ENCODE measurements around the gene ONECUT3.

Gene ONECUT3

DNA sequence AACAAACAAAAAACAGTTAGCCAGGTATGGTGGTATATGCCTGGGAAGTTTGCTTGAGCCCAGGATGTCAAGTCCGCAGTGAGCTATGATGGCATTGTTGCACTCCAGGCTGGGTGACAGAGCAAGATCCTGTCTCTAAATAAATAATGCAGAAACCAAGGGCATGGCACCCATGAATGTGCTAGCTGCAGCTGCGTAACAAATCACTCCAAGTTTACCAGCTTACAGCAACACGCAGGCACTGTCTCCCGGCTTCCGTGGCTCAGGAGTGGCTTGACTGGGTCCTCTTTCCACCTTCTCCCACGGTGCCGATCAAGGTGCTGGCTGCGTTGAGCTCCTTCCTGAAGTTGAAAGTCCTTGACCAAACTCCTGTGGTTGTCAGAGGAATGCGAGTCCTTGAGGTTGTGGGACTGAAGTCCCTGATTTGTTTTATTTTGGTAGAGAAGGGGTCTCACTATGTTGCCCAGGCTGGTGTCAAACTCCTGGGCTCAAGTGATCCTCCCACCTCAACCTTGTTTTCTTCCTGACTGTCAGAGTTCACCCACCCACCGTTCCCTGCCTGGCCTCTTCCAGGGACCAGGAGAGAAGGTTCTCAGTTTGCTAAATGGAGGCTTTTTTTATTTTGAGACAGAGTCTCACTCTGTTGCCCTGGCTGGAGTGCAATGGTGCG, 13.2 kb upstream of the ONECUT3 start:
- Histone ChIP-seq H3K4me2 (ENCODE audit: low read depth, low read length, poor library complexity, severe bottlenecking) (no peak overlapping the region), H3K79me2 (ENCODE audit: insufficient read depth, low read length) (no peaks in the 10 kb centered on the region), H2AFZ (ENCODE audit: low read length) (no peak overlapping the region), H3K36me3 (ENCODE audit: insufficient read depth, low read length) (no peaks in the 10 kb centered on the region), H3F3A (ENCODE audit: low read depth) (no peaks in the 10 kb centered on the region), H3K27me3 (ENCODE audit: insufficient read depth, low read length, poor library complexity, severe bottlenecking) (no peaks in the 10 kb centered on the region), H4K20me1 (ENCODE audit: insufficient read depth, low read length, poor library complexity, severe bottlenecking) (no peaks in the 10 kb centered on the region), H3K9ac (ENCODE audit: low read depth, low read length, poor library complexity, severe bottlenecking) (no peak overlapping the region), H3K4me1 (ENCODE audit: insufficient read depth, low read length, poor library complexity, severe bottlenecking) (peaks cover 4% of the 10 kb centered on the region), H3K9me2 (replicated peaks; ENCODE audit: low read depth, low read length) (no peaks in the 10 kb centered on the region), H3K9me3 (ENCODE audit: insufficient read depth, low read depth, low read length) (no peaks in the 10 kb centered on the region), H3K4me3 (ENCODE audit: low read length, poor library complexity, severe bottlenecking) (no peak overlapping the region)
- TF ChIP-seq, protein P1, sequence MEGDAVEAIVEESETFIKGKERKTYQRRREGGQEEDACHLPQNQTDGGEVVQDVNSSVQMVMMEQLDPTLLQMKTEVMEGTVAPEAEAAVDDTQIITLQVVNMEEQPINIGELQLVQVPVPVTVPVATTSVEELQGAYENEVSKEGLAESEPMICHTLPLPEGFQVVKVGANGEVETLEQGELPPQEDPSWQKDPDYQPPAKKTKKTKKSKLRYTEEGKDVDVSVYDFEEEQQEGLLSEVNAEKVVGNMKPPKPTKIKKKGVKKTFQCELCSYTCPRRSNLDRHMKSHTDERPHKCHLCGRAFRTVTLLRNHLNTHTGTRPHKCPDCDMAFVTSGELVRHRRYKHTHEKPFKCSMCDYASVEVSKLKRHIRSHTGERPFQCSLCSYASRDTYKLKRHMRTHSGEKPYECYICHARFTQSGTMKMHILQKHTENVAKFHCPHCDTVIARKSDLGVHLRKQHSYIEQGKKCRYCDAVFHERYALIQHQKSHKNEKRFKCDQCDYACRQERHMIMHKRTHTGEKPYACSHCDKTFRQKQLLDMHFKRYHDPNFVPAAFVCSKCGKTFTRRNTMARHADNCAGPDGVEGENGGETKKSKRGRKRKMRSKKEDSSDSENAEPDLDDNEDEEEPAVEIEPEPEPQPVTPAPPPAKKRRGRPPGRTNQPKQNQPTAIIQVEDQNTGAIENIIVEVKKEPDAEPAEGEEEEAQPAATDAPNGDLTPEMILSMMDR (conservative IDR thresholded peaks at IDR 0.05; ENCODE audit: low read length) = no peak
- TF ChIP-seq EZH2phosphoT487 (IDR thresholded peaks at IDR 0.05; ENCODE audit: borderline replicate concordance) = no peak

DNA sequence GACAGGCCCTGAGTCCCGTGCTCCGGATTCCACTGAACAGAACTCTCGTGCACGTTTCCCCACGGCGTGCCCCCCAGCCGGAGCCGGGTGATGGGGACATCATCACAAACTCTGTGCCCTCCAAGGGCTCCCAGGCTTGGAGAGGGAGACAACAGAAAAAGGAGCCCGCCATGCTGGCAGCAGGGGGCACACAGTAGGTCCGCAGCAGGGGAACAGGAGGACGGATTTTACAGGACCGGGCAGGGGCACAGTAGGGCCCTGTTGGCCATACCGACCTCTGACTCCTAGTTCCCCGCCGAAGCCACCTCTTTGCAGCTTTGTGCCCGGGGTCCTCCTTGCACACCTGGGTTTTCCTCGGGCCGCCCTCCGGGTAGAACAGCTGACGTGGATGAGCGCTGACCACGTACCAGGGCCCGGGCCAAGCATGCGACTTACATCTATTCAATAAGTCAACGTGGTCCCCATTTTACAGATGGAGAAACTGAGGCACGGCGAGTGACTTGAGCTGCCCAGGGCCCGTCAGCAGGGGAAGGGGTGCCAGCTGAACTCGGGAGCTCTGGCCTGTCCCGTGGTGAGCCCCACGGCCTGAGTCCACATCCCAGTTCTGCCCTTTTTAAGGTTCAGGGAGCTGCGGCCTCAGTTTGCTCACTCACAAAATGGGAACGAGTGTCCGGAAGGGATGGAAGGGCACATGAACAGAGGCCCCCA, 10.2 kb upstream of the ONECUT3 start:
- Histone ChIP-seq H2AFZ (ENCODE audit: low read length) (no peak overlapping the region), H3K27me3 (ENCODE audit: insufficient read depth, low read length, poor library complexity, severe bottlenecking) (no peaks in the 10 kb centered on the region), H3K4me1 (ENCODE audit: insufficient read depth, low read length, poor library complexity, severe bottlenecking) (peaks cover 13% of the 10 kb centered on the region)

DNA sequence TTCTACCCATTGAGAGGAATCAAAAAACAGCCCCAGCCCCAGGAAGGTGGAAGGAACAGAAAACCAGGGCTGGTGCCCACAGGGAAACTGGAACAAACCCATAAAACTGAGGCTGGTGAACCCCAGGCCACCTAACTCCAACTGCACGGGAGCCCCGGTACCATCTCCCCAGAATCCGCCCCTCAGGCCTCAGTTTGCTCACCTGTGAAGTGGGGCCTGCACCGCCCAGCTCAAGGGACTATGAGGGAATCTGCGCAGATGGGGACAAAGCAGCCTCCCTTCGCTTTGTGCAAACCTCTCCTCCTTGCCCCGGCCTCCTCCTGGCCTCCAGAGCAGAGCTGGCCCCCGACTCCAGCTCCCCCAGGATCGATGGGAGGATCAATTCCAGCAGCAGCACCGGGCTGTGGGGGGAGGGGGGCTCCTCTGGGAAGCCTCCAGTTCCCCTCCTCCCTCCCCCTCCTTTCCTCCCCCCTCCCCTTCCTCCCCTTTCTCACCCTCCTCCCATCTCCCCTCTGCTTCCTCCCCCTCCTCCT, 9.1 kb upstream of the ONECUT3 start:
- H3K4me1 ChIP-seq (ENCODE audit: insufficient read depth, low read length, poor library complexity, severe bottlenecking) = peaks cover 13% of the 10 kb centered on the region
- no peak overlapping the region for H3K9ac ChIP-seq (ENCODE audit: low read depth, low read length, poor library complexity, severe bottlenecking)
- no peaks in the 10 kb centered on the region for H3K9me2 ChIP-seq (replicated peaks; ENCODE audit: low read depth, low read length)
- no peak overlapping the region for H3K4me3 ChIP-seq (ENCODE audit: low read length, poor library complexity, severe bottlenecking)
- H3K27me3 ChIP-seq (ENCODE audit: insufficient read depth, low read length, poor library complexity, severe bottlenecking) = no peaks in the 10 kb centered on the region
- no peak overlapping the region for H3K4me2 ChIP-seq (ENCODE audit: low read depth, low read length, poor library complexity, severe bottlenecking)
- H3K36me3 ChIP-seq (ENCODE audit: insufficient read depth, low read length) = no peaks in the 10 kb centered on the region
- TF ChIP-seq, protein P1 (conservative IDR thresholded peaks at IDR 0.05; ENCODE audit: low read length) = no peak
- TF ChIP-seq EZH2phosphoT487 (IDR thresholded peaks at IDR 0.05; ENCODE audit: borderline replicate concordance) = no peak
- no peaks in the 10 kb centered on the region for H4K20me1 ChIP-seq (ENCODE audit: insufficient read depth, low read length, poor library complexity, severe bottlenecking)
- H3K79me2 ChIP-seq (ENCODE audit: insufficient read depth, low read length) = no peaks in the 10 kb centered on the region
- H3F3A ChIP-seq (ENCODE audit: low read depth) = no peaks in the 10 kb centered on the region
- H3K9me3 ChIP-seq (ENCODE audit: insufficient read depth, low read depth, low read length) = no peaks in the 10 kb centered on the region
- no peak overlapping the region for H2AFZ ChIP-seq (ENCODE audit: low read length)

More for the DNA sequence above, 10.2 kb upstream of the ONECUT3 start:
- Histone ChIP-seq H3K79me2 (ENCODE audit: insufficient read depth, low read length) (no peaks in the 10 kb centered on the region), H3K9me2 (replicated peaks; ENCODE audit: low read depth, low read length) (no peaks in the 10 kb centered on the region), H3F3A (ENCODE audit: low read depth) (no peaks in the 10 kb centered on the region), H3K9ac (ENCODE audit: low read depth, low read length, poor library complexity, severe bottlenecking) (no peak overlapping the region), H3K4me2 (ENCODE audit: low read depth, low read length, poor library complexity, severe bottlenecking) (no peak overlapping the region), H3K36me3 (ENCODE audit: insufficient read depth, low read length) (no peaks in the 10 kb centered on the region), H3K4me3 (ENCODE audit: low read length, poor library complexity, severe bottlenecking) (no peak overlapping the region), H3K9me3 (ENCODE audit: insufficient read depth, low read depth, low read length) (no peaks in the 10 kb centered on the region), H4K20me1 (ENCODE audit: insufficient read depth, low read length, poor library complexity, severe bottlenecking) (no peaks in the 10 kb centered on the region)
- TF ChIP-seq EZH2phosphoT487 (IDR thresholded peaks at IDR 0.05; ENCODE audit: borderline replicate concordance) = no peak
- TF ChIP-seq, protein P1 (conservative IDR thresholded peaks at IDR 0.05; ENCODE audit: low read length) = no peak

All from Loucy (cell line).